ENCODE data around the gene STXBP3. TPM values are rescaled to one million over a fixed set of nuclear protein-coding genes. Genes with fewer than 3 reads are reported as not detected.
A peak's percentile ranks its signal among the peaks of the same experiment; 100 is the strongest.
"Not testable (repeated sequence)": the region's sequence is repeated elsewhere in the genome, so short reads cannot be mapped to it uniquely, and the experiment has no call there.

STXBP3 gene
- 10 to 100 TPM; 40.1 to 83.0 (median 73.8) TPM for polyA plus RNA-seq (ENCODE audit: insufficient read length in 4 of 4)

- DNase-seq (ENCODE audit: low read depth in 4 of 4, low spot score in 3 of 4), result peak; percentile 93 to 96 (median 94)
These were observed at the start of gene STXBP3 for GRCh38 chr1:108746382-108747170. TSS of gene STXBP3 (plus strand) at chr1:108746674. CDS start at chr1:108746738, 64 bp downstream.

GRCh38 chr1:108699375-108700332 is 46.8 kb upstream of the STXBP3 start:
- DNase-seq (ENCODE audit: low read depth in 4 of 4, low spot score in 3 of 4), result no peak

GRCh38 chr1:108701176-108701849 is 45.2 kb upstream of the STXBP3 start:
- DNase-seq (ENCODE audit: low read depth in 4 of 4, low spot score in 3 of 4), result no peak

- DNase-seq (ENCODE audit: low read depth in 4 of 4, low spot score in 3 of 4), result not testable (repeated sequence)
These were observed 44.4 kb upstream of the STXBP3 start for GRCh38 chr1:108702109-108702508.

- DNase-seq (ENCODE audit: low read depth in 4 of 4, low spot score in 3 of 4), result no peak
These were observed 42.5 kb upstream of the STXBP3 start for GRCh38 chr1:108703939-108704338.

- no peak for DNase-seq (ENCODE audit: low read depth in 4 of 4, low spot score in 3 of 4)
These were observed 42.0 kb upstream of the STXBP3 start for GRCh38 chr1:108704496-108704895.

- DNase-seq (ENCODE audit: low read depth in 4 of 4, low spot score in 3 of 4), result no peak
These were observed 39.8 kb upstream of the STXBP3 start for GRCh38 chr1:108706643-108707042.

- no peak for DNase-seq (ENCODE audit: low read depth in 4 of 4, low spot score in 3 of 4)
These were observed 37.5 kb upstream of the STXBP3 start for GRCh38 chr1:108708691-108709660.

- DNase-seq (ENCODE audit: low read depth in 4 of 4, low spot score in 3 of 4), result no peak
These were observed 33.8 kb upstream of the STXBP3 start, which contains the start of gene FNDC7 for GRCh38 chr1:108712606-108713150. TSS of gene FNDC7 (plus strand) at chr1:108712908. CDS start at chr1:108712934, 26 bp downstream.

GRCh38 chr1:108715932-108716331 is 30.5 kb upstream of the STXBP3 start:
- no peak for DNase-seq (ENCODE audit: low read depth in 4 of 4, low spot score in 3 of 4)

GRCh38 chr1:108716437-108717230 is 29.8 kb upstream of the STXBP3 start:
- DNase-seq (ENCODE audit: low read depth in 4 of 4, low spot score in 3 of 4), result no peak

- no peak for DNase-seq (ENCODE audit: low read depth in 4 of 4, low spot score in 3 of 4)
These were observed 28.6 kb upstream of the STXBP3 start for GRCh38 chr1:108717774-108718316.

GRCh38 chr1:108718927-108719655 is 27.4 kb upstream of the STXBP3 start:
- DNase-seq (ENCODE audit: low read depth in 4 of 4, low spot score in 3 of 4), result no peak

GRCh38 chr1:108719656-108720435 is 26.6 kb upstream of the STXBP3 start:
- DNase-seq (ENCODE audit: low read depth in 4 of 4, low spot score in 3 of 4), result no peak

- no peak for DNase-seq (ENCODE audit: low read depth in 4 of 4, low spot score in 3 of 4)
These were observed 24.2 kb upstream of the STXBP3 start for GRCh38 chr1:108722292-108722691.

GRCh38 chr1:108725906-108726305 is 20.6 kb upstream of the STXBP3 start:
- no peak for DNase-seq (ENCODE audit: low read depth in 4 of 4, low spot score in 3 of 4)
